Testis (tissue), 2 donors: ENCODE data around the gene SGMS2.

ENCODE experiments used
- POLR2A ChIP-seq: fragments of 450-650 bp; IDR thresholded peaks from one replicate; pipeline ENCODE4 v1.6.1; 2017; ENCODE audit warnings: antibody characterized with exemption, mild to moderate bottlenecking, moderate library complexity
- TF ChIP-seq, protein P1 (sequence below), 3 experiments: fragments of 450-650 bp in 2 of 3; fragments of 200-600 bp in 1 of 3; sonication (generic) in 1 of 3; IDR thresholded peaks; one replicate each; pipeline ENCODE4 v1.5.1; 2016 to 2019; ENCODE audit warnings: antibody characterized with exemption in 3 of 3, mild to moderate bottlenecking in 2 of 3, moderate library complexity in 1 of 3

DNA sequence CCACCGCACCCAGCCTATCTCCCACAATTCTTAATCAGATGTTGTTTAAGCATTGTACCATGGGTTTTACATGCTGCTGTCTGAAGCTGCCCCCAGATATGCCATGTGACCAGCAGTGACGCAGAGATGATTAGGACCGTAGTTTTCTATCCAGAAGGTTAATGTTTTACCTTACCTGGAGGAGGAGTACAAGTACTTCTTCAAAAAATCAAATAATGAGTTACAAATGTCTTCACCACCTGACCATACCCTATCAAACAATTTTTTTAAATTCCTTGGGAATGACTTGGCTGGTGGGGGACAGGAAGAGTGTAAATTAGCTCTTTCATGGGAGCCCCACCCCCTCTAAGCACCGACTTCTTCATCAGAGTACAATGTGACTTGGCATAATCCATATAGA lies 16.2 kb upstream of the SGMS2 start:
- TF ChIP-seq, protein P1, sequence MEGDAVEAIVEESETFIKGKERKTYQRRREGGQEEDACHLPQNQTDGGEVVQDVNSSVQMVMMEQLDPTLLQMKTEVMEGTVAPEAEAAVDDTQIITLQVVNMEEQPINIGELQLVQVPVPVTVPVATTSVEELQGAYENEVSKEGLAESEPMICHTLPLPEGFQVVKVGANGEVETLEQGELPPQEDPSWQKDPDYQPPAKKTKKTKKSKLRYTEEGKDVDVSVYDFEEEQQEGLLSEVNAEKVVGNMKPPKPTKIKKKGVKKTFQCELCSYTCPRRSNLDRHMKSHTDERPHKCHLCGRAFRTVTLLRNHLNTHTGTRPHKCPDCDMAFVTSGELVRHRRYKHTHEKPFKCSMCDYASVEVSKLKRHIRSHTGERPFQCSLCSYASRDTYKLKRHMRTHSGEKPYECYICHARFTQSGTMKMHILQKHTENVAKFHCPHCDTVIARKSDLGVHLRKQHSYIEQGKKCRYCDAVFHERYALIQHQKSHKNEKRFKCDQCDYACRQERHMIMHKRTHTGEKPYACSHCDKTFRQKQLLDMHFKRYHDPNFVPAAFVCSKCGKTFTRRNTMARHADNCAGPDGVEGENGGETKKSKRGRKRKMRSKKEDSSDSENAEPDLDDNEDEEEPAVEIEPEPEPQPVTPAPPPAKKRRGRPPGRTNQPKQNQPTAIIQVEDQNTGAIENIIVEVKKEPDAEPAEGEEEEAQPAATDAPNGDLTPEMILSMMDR (IDR thresholded peaks at IDR 0.05), result no peak
- no peak for TF ChIP-seq POLR2A
